DMS153 treated with DMSO at 0.1 percent for 48 hours (cell line): ENCODE data around the gene PRKN.
"Not testable (repeated sequence)": the region's sequence is repeated elsewhere in the genome, so short reads cannot be mapped to it uniquely, and the experiment has no call there.

Experiments used
- DNase-seq: peaks from one replicate; lab custom pipeline; 2025; ENCODE audit not compliant: unreplicated experiment; lab: John Stamatoyannopoulos, UW

Gene PRKN

DNA sequence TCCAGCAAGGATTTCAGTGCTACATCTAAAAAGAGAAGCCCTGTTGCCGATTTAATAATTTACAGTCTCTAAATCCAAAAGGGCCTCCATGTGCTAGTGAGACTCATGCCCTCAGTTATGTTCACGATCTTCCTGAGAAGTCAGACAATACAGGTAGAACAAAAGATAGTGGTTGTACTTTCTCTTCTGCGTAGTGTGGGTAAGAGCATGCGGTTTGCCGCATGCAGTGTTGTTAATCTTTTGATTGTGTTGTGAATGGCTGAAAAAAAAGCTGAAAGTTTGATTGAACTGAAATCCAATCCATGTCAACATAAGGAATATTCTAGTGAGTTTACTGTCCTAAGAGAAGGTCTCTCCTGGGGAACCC is 1379.0 kb downstream of the PRKN start:
- DNase-seq = no peak

DNA sequence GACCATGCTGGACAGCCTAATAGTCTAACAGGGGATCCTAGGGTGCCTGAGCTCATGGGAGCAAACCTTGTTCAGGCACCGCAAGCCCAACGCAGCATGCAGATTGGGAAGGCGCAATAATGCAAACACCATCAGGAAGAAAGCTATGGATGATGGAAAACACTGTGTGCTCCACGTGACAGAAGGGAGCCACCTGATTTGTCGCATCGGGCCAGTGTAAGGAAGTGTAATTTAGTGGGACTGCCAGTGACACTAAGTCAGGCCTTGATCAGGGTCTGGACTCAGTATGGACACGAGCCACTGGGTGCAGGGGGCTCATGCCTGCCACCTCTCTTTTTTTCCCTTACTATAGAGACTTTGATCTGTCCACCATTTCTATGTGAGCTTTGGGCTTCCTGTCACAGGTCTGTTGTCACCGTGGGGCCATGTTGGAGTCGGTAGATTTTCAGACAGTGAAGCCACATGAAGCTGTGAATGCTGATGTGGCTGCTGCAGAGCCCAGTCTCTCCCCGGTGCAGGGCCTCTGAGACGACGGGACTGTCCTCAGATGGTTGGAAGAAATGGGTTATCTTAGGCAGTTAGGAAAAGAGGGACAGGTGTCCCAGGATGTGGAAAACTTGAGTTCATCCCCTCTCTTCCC is 1379.5 kb downstream of the PRKN start:
- no peak for DNase-seq

DNA sequence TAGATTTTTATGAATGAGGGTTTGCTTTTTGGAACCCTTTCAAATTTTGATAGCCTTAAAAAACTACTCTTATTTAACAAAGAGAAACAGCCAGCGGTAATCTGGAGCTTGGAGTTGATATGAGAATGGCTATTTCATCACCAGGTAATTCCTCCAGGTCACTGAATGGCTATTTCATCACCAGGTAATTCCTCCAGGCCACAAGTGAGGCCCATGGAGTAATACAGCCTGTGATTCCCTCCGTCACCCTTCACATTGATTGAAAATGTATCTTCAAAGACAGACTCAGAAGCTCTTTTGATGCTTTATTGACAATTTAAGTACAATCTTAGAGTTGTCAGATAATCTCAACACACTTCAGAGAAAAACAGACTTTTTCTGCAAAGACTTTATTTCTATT is 1380.4 kb downstream of the PRKN start:
- no peak for DNase-seq

DNA sequence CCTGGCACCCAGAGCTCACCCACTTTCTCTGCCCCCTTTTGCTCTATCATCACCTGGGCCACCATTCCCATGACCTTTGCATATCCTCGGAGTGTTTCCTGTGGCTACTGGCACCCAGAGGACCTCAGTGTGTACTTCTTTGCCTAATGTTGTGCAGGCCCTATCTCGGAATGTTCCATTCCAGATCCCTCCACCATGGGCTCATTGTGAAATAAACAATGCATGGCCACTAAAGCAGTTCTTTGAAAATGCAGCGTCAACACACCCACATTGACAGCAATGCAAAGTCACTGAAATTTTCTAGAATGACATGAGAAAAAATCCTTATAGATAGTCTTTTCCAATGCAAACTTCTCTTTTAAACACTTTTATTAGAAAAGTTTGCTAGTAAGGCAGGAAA is 1380.8 kb downstream of the PRKN start:
- no peak for DNase-seq

DNA sequence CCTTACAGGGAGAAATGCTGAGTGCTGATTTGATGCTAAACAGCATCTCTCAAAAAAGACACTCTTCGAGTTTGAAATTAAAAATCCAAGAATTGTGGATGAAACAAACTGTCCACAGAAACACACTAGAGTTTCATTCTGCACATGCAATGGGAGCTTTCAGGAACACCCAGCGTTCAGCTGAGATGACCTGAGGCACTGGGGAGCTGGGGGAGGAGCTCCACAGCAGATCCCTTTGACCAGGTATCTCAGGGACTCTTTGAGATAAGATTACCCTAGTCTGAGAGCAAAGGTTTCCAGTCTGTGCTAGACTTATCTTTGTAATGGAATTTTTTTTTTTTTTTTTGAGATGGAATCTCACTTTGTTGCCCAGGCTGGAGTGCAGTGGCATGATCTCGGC is 1382.9 kb downstream of the PRKN start:
- DNase-seq = no peak

DNA sequence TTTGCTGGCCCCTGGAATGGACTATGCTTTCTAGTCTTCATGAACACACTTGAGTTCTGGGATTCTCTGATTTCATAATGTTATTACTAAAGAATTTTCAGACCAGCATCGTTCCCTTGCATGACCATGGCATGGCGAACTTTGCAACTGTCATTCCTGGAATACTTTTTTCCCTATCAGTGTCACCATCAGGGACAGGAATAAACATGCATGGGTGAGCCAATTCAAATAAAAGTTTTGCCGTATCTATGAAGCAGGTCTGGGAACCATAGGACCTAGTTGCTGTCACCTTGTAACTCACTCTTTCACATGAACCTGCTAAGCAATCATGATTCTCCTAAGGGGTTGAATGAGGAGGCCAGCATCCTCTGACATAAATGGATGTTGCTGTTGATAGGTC is 1385.5 kb downstream of the PRKN start:
- no peak for DNase-seq

DNA sequence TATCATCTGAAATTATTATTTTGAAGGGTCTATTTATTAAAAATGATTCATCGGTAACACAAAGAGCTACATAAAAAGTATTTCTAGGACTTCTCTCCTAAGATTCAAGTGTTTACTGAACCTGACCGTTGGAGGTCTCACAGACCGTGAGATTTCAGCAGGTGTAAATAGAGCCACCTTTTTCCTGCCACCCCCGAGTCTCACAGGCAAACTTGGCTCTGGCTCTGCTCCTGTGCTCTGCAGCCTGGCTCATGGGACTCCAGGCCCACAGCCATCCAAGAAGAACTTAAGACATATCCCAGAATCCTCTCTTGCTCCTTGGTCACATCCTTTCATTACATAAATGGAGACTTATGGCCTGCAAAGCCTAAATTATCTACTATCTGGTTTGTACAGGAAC is 1385.9 kb downstream of the PRKN start:
- no peak for DNase-seq

DNA sequence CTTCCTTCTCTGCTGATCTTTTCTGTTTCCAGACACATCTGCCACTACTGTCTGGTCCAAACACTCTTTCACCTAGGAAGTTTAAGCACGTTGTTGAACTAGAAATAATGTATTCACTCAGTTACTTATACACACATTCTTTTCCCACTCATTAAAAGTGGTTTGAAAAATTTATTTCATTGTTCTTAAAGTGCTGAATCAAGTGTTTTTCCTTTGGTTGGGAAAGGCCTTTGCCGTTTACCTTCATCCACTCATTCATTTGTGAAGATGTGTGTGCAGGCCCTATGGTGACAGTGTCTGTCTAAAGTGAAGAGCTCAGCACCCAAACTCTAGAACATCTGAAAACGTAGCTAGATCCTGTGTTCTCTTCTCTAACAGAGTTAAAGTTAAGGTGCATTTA is 1389.6 kb downstream of the PRKN start:
- DNase-seq = no peak

DNA sequence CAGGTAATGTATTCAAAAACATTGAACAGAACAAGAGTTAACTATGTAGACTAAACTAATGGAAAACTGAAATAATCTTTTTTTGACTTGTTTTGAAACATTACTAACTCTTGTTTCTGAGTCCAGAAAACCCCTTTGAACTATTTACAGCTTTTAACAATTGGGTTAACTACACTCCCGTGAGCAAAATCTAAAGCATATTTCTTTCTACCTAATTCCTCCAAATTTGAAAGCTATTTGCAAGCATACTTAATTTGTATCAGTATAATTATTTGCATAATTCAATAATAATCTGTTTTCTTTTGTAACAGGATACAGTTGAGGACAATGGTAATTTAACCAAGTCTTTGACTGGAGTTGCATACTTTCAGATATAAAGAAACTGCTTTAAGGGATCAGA is 1391.1 kb downstream of the PRKN start:
- no peak for DNase-seq

DNA sequence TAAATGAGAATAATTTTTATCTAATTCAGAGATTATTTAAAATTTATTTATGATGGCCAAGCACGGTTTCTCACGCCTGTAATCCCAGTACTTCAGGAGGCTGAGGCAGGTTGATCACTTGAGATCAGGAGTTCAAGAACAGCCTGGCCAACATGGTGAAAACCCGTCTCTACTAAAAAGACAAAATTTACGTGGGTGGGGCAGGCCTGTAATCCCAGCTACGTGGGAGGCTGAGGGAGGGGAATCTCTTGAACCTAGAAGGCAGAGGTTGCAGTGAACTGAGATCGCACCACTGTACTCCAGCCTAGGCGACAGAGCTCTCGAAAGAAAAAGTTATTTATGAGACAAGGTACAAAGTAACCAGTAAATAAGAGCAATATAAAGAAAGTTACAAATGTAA is 1394.2 kb downstream of the PRKN start:
- no peak for DNase-seq

DNA sequence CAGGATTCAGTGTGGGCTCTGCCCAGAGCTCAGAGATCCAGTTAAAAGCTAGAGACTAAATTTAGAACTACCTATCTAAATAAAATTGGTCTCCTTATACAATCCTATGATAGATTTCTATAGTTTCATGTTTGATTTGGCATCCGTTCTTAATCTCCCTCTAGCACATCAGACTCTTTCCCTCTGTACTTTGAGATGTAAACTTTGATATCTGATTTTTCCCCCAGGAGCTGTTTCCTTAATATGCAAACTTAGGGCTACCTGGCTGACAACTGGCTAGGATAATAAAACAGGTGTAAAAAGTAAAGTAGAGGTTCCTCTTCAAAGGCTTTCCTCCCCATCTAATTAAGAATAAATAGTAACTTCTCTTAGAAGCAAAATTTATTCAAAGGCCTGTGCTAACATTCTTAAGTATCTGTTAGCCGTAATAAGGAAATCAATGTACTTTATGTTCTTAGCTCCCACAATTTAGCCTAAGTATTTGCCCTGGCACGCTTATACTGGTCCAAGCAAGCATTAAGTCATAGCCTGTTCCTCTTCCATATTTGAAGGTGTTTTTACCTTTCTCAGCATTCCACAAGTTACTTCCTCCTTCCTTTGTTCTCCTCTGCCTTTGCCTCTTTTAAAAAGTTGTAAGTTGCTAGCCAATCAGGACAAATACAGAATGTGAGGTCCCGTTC is 1396.0 kb downstream of the PRKN start:
- DNase-seq = not testable (repeated sequence)

DNA sequence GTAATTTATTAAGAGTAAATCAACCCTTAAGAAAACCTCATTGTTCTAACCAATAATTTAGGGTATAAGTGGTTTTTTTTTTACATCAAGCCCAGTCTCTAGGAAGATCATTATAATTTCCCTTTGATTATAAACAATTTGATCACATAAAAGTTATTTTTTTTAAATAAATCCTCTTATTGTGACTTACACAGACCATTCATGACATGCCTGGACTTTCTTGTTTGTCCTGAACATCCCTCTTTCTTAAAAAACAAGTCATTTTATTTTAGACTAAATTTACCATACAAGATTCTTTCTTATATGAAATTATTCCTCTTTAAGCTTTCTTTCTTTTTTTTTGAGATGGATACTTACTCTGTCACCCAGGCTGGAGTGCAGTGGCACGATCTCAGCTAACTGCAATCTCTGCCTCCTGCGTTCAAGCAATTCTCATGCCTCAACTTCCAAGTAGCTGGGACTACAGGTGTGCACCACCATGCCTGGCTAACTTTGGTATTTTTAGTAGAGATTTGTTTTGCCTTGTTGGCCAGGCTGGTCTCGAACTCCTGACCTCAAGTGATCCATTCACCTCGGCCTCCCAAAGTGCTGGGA is 1400.1 kb downstream of the PRKN start:
- DNase-seq = no peak

DNA sequence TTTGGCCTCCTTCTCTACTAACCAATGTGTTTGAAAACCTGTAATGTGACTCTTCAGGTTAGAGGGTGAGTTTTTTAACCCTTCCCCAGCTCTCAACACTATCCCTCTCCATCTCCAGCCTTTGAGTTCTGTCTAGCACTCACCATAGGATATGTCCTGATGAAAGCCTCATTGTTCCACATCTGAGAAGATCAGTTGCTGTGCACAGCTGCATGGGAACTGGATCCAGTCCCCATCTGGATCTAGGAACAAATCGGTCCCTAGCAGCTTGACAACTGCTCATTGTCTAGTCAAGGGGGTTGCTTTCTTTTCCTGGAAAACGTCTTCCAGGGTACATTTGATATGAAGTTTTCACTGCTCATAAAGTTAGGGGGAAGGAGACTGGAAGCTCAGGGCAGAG is 1408.3 kb downstream of the PRKN start:
- DNase-seq = no peak

DNA sequence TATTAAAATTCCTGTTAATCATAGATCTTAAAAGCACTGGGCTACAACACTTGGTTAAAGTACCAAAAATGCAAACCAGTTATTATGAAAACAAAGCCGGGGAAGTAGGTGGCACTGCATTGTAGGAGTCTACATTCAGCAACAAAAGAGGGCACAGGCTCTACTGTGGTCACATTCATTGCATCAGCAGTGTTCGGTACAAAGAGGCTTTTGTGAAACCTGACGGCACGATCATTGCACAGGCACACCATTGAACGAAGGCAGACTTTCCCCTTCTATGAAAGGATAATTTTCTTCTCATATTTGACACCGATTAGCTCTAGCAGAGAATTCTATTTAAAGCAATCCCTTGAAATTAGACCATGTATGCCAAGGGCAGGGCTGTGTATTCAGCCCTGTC is 1409.1 kb downstream of the PRKN start:
- DNase-seq = no peak

DNA sequence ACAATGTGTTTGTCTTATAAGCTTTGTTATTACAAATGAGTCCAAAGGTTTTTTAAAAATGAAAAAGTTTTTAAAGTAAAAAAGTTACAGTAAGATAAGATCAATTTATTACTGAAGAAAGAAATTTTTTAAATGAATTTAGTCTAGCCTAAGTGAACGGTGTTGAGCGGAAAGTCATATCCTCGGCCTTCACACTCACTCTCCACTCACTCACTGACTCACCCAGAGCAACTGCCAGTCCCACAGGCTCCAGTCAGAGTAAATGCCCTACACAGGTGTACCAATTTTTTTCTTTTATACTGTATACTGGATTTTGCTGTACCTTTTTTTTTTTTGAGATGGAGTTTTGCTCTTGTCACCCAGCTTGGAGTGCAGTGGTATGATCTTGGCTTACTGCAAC is 1411.0 kb downstream of the PRKN start:
- DNase-seq = no peak

DNA sequence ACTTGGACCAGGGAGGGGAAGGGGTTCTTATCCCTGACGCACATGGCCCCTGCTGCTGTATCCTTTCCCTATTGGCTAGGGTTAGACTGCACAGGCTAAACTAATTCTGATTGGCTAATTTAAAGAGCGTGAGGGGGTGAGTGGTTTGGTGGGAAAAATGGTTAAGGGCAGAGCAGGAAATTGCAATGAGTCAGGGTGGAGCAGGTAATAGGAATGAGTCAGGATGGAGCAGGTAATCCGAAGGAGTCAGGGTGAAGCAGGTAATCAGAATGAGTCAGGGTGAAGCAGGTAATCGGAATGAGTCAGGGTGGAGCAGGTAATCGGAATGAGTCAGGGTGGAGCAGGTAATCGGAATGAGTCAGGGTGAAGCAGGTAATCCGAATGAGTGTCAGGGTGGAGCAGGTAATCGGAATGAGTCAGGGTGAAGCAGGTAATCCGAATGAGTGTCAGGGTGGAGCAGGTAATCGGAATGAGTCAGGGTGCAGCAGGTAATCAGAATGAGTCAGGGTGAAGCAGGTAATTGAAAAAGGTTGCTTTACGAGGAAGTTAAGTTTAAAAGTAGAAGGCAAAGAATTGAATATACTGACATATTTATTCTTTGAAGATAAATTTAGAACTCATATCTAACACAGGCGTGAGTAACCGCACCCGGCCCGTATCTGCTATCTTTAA is 1412.2 kb downstream of the PRKN start:
- not testable (repeated sequence) for DNase-seq

DNA sequence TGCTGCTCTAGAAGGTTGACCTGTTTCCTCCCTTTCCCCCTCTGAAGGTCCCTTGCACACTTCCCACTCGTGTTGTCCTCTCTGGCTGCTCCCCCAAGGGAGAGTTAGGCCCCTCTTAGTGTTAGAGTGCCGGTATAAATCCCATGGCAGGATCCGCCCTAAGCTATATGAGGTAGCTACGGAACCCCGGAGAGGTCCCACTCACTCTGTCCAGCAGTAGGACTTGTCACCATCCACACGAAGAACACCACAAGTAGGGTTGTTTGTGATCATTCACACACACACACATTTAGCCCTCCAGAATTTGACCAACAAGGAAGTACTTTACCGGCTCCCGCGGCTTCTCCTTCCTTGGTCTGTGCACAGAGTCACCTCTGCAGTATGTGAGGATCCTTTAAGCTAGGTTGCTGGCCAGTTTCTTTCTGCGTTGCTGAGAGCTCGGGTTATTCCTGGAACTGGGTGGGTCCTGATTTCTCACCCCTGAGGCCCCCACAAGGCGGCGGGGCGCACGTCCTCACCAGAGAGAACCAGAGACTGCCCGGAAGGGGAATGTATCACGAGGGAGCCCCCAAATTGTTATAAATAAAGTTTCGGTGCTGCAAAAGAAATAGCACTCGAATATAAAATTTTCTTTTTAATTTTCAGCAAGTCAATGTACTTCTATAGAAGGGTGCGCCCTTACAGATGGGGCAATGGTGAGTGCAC is 1412.9 kb downstream of the PRKN start:
- DNase-seq = not testable (repeated sequence)

DNA sequence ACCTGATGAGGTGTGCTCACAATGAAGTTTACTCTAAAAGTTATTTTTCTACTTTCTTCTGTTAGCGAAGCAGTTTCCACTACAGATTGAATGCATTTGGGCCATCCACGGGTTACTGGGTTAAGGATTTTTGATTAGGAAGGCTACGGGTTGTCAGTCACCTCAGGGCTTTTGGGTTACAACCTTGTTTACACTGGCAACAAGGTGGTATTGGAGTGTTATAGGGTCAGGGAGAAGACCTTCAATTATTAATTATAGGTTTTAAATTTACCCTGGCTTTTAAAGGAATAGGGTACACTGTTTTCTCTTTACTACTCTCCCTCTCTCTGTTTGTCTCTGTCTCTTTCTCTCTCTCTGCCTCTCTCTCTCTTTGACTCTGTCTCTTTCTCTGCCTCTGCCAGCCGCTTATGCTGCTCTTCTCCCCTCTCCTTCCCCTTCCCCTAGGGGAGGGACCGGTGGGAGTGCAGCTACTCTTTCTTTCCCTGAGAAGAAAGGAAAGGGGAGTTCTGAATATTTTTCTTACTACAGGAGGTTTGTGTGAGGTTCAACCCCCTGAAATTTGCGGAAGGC is 1413.5 kb downstream of the PRKN start:
- no peak for DNase-seq

DNA sequence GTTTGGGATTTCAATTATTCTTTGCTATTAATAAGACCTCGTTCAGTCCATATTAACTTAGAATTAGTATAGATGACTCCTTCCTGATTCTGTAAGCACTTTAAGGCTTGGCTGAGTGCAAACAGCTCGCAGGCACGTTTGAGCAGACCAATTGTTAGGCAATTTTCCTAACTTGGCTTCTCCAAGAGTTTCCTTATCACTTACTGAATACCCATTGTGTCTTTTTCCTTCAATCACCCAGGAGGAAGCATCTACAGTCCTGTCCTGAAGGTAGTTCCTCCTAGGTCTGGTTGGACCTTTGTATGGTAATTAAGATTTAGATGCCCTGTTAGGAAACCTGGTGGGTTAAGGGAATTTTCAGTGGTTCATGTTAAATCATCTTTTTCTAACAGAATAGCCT is 1414.1 kb downstream of the PRKN start:
- DNase-seq = not testable (repeated sequence)

DNA sequence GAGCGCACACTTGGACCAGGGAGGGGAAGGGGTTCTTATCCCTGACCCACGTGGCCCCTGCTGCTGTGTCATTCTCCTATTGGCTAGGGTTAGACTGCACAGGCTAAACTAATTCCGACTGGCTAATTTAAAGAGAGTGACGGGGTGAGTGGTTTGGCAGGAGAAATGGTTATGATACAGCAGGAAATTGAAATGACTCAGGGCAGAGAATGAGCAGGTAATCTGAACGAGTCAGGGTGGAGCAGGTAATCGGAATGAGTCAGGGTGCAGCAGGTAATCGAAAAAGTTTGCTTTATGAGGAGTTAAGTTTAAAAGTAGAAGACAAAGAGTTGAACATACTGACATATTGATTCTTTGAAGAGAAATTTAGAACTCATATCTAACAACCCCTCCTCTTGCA is 1417.8 kb downstream of the PRKN start:
- not testable (repeated sequence) for DNase-seq

DNA sequence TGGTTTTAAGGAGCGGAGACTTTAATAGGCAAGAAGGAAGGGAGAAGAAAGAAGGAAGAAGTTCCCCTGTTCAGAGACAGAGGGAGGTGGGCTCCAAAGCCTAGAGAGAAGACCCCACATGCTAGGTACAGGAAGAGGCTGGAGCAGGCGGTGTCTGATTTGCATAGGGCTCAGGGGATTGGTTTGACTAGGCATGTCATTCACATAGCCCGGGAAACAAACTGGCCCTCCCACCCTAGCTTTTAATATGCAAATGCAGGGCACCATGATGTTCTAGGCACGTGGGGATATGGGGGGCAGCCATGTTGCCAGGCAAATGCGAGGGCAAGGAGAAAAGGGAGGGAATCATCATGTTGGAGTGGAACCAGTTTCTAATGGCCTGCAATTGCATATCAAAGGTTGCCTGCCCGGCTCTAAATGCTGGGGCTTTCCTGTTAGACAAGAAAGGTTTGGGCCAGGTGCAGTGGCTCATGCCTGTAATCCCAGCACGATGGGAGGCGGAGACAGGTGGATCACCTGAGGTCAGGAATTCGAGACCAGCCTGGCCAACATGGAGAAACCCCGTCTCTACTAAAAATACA is 1419.4 kb downstream of the PRKN start:
- DNase-seq = no peak
